GM04504 (cell line): ENCODE results near the gene CNPY3.

Experiments used
- DNase-seq: peaks from one replicate; pipeline ENCODE4 v3.0.0-alpha.2; 2012; ENCODE audit warnings: low read depth

Gene CNPY3

GRCh38 chr6:42960243-42961019, 31.2 kb downstream of the CNPY3 start, which contains the start of gene GNMT:
Gene GNMT (plus strand): TSS chr6:42960754. CDS start chr6:42960768, 14 bp downstream.
- no peak for DNase-seq

GRCh38 chr6:42961020-42961470, 31.8 kb downstream of the CNPY3 start:
- no peak for DNase-seq

GRCh38 chr6:42962096-42962495, 32.8 kb downstream of the CNPY3 start:
- no peak for DNase-seq

- DNase-seq, result no peak
Observed at GRCh38 chr6:42962502-42963178, 33.4 kb downstream of the CNPY3 start.

GRCh38 chr6:42963179-42963854, 34.0 kb downstream of the CNPY3 start:
- no peak for DNase-seq

GRCh38 chr6:42963855-42964605, 34.8 kb downstream of the CNPY3 start:
- DNase-seq, result no peak

GRCh38 chr6:42966571-42966970, 37.3 kb downstream of the CNPY3 start:
- no peak for DNase-seq

GRCh38 chr6:42967228-42967627, 37.9 kb downstream of the CNPY3 start:
- DNase-seq, result no peak

GRCh38 chr6:42968126-42968701, 38.9 kb downstream of the CNPY3 start:
- DNase-seq, result no peak

- DNase-seq, result no peak
Observed at GRCh38 chr6:42968783-42969182, 39.5 kb downstream of the CNPY3 start.

GRCh38 chr6:42969431-42969830, 40.2 kb downstream of the CNPY3 start:
- DNase-seq, result no peak

GRCh38 chr6:42969934-42970333, 40.7 kb downstream of the CNPY3 start:
- DNase-seq, result no peak

- no peak for DNase-seq
Observed at GRCh38 chr6:42970871-42971612, 41.8 kb downstream of the CNPY3 start.

GRCh38 chr6:42971746-42972327, 42.6 kb downstream of the CNPY3 start:
- no peak for DNase-seq

- no peak for DNase-seq
Observed at GRCh38 chr6:42973926-42974325, 44.6 kb downstream of the CNPY3 start.

GRCh38 chr6:42974919-42975505, 45.7 kb downstream of the CNPY3 start:
- no peak for DNase-seq

GRCh38 chr6:42978487-42978838, 49.2 kb downstream of the CNPY3 start:
- DNase-seq, result no peak

GRCh38 chr6:42978839-42979522, 49.7 kb downstream of the CNPY3 start, which contains the start of gene PEX6:
Gene PEX6 (minus strand): TSS chr6:42979181. CDS start chr6:42979150, 31 bp downstream.
- peak; percentile 58 for DNase-seq

GRCh38 chr6:42979523-42980177, 50.4 kb downstream of the CNPY3 start:
- no peak for DNase-seq
